ENCODE data around the gene NAT10. TPM values are rescaled to one million over a fixed set of nuclear protein-coding genes. Genes with fewer than 3 reads are reported as not detected.

The NAT10 gene
- total RNA-seq, 1 donor from 2014 or later: 32.2 TPM

DNA sequence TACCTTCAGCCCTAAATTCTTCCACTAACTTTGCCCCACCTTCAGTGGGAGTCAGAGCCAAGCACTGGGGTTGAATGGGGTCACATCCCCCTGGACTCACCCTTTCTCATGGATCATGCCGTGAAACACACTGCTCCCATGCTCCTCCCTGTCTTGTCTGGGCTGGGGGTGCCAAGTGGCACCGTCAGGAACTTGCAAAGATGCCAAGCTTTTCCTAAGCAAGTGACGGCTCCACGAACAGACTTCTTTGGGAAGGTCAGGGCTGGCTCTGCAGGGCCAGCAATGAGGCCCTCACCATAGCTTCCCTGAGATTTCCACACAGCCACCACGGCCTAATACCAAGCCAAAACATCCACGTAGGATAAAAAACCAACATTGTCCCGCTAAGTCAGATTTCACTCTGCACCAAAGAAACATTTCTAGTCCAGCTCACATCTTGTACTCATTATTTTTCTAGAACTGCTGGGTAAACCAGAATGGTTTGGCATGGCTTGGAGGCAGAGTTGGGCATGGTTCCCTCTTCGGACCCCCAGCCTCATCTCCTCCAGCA lies 76.5 kb downstream of the NAT10 start:
- peaks cover 2% of the 10 kb centered on the region for H3K36me3 Mint-ChIP-seq (ENCODE audit: low read depth, unreplicated experiment)
- Histone ChIP-seq H2AFZ (ENCODE audit: low read depth, low read length) (no peak overlapping the region), H3K9ac (ENCODE audit: low read length) (no peak overlapping the region), H4K20me1 (ENCODE audit: insufficient read depth, low read length) (peaks cover 12% of the 10 kb centered on the region), H3K4me2 (ENCODE audit: low read length) (no peak overlapping the region), H3K4me3 (ENCODE audit: insufficient read depth, low read depth, low read length) (no peak overlapping the region), H3K27ac (ENCODE audit: low read depth, low read length) (no peak overlapping the region), H3K27me3 (ENCODE audit: insufficient read depth, low read length) (no peaks in the 10 kb centered on the region), H3K36me3 (ENCODE audit: insufficient read depth, low read length) (no peaks in the 10 kb centered on the region), H3K4me1 (ENCODE audit: insufficient read depth, low read length) (peaks cover 9% of the 10 kb centered on the region), H3K79me2 (ENCODE audit: insufficient read depth, low read length) (no peaks in the 10 kb centered on the region), H3K9me3 (ENCODE audit: insufficient read depth, low read depth, low read length) (no peaks in the 10 kb centered on the region)
- TF ChIP-seq EZH2 (IDR thresholded peaks at IDR 0.05; ENCODE audit: insufficient read depth, low read length): no peak
- TF ChIP-seq, protein P1, sequence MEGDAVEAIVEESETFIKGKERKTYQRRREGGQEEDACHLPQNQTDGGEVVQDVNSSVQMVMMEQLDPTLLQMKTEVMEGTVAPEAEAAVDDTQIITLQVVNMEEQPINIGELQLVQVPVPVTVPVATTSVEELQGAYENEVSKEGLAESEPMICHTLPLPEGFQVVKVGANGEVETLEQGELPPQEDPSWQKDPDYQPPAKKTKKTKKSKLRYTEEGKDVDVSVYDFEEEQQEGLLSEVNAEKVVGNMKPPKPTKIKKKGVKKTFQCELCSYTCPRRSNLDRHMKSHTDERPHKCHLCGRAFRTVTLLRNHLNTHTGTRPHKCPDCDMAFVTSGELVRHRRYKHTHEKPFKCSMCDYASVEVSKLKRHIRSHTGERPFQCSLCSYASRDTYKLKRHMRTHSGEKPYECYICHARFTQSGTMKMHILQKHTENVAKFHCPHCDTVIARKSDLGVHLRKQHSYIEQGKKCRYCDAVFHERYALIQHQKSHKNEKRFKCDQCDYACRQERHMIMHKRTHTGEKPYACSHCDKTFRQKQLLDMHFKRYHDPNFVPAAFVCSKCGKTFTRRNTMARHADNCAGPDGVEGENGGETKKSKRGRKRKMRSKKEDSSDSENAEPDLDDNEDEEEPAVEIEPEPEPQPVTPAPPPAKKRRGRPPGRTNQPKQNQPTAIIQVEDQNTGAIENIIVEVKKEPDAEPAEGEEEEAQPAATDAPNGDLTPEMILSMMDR (IDR thresholded peaks at IDR 0.05; ENCODE audit: insufficient read depth, low read depth, low read length): no peak
- H3K4me3 Mint-ChIP-seq (ENCODE audit: unreplicated experiment): no peak overlapping the region
- H3K27me3 Mint-ChIP-seq (ENCODE audit: low read depth, unreplicated experiment): no peaks in the 10 kb centered on the region
- no peak overlapping the region for H3K27ac Mint-ChIP-seq (ENCODE audit: unreplicated experiment)
- DNase-seq (ENCODE audit: low read depth) (no peak), FAIRE-seq (no peak)
- H3K9me3 Mint-ChIP-seq (ENCODE audit: unreplicated experiment): no peaks in the 10 kb centered on the region
- peaks cover 14% of the 10 kb centered on the region for H3K4me1 Mint-ChIP-seq (ENCODE audit: low read depth, unreplicated experiment)

DNA sequence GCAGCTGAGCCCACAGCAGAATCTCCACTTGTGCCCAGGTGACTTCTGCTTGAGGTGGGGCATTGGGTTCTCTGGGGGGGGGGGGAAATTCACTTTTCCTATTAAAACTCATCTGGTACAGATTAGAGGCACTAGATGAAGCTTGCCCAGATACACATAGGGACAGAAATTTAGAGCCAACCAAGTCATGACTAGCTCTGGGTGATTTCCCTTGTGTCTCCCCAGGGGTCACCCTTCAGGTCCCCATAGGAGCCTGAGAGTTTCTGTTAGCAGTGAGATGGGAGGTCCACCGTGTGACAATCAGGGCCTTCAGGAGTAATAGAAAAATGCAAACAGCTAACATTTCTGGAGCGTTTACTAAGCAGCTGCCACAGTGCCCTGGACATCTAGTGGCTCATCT lies 77.0 kb downstream of the NAT10 start:
- H3K4me2 ChIP-seq (ENCODE audit: low read length): no peak overlapping the region
- H3K9me3 Mint-ChIP-seq (ENCODE audit: unreplicated experiment): no peaks in the 10 kb centered on the region
- H4K20me1 ChIP-seq (ENCODE audit: insufficient read depth, low read length): peaks cover 12% of the 10 kb centered on the region
- H3K4me3 Mint-ChIP-seq (ENCODE audit: unreplicated experiment): no peak overlapping the region
- no peaks in the 10 kb centered on the region for H3K9me3 ChIP-seq (ENCODE audit: insufficient read depth, low read depth, low read length)
- no peak overlapping the region for H3K4me3 ChIP-seq (ENCODE audit: insufficient read depth, low read depth, low read length)
- H3K79me2 ChIP-seq (ENCODE audit: insufficient read depth, low read length): no peaks in the 10 kb centered on the region
- H3K9ac ChIP-seq (ENCODE audit: low read length): no peak overlapping the region
- H3K36me3 Mint-ChIP-seq (ENCODE audit: low read depth, unreplicated experiment): peaks cover 2% of the 10 kb centered on the region
- no peaks in the 10 kb centered on the region for H3K27me3 Mint-ChIP-seq (ENCODE audit: low read depth, unreplicated experiment)
- H3K4me1 ChIP-seq (ENCODE audit: insufficient read depth, low read length): peaks cover 9% of the 10 kb centered on the region
- no peaks in the 10 kb centered on the region for H3K27me3 ChIP-seq (ENCODE audit: insufficient read depth, low read length)
- no peak overlapping the region for H3K27ac ChIP-seq (ENCODE audit: low read depth, low read length)
- no peaks in the 10 kb centered on the region for H3K36me3 ChIP-seq (ENCODE audit: insufficient read depth, low read length)
- no peak overlapping the region for H3K27ac Mint-ChIP-seq (ENCODE audit: unreplicated experiment)
- DNase-seq (ENCODE audit: low read depth): no peak
- TF ChIP-seq EZH2 (IDR thresholded peaks at IDR 0.05; ENCODE audit: insufficient read depth, low read length): no peak
- TF ChIP-seq, protein P1 (IDR thresholded peaks at IDR 0.05; ENCODE audit: insufficient read depth, low read depth, low read length): no peak
- FAIRE-seq: no peak
- peaks cover 15% of the 10 kb centered on the region for H3K4me1 Mint-ChIP-seq (ENCODE audit: low read depth, unreplicated experiment)
- no peak overlapping the region for H2AFZ ChIP-seq (ENCODE audit: low read depth, low read length)

DNA sequence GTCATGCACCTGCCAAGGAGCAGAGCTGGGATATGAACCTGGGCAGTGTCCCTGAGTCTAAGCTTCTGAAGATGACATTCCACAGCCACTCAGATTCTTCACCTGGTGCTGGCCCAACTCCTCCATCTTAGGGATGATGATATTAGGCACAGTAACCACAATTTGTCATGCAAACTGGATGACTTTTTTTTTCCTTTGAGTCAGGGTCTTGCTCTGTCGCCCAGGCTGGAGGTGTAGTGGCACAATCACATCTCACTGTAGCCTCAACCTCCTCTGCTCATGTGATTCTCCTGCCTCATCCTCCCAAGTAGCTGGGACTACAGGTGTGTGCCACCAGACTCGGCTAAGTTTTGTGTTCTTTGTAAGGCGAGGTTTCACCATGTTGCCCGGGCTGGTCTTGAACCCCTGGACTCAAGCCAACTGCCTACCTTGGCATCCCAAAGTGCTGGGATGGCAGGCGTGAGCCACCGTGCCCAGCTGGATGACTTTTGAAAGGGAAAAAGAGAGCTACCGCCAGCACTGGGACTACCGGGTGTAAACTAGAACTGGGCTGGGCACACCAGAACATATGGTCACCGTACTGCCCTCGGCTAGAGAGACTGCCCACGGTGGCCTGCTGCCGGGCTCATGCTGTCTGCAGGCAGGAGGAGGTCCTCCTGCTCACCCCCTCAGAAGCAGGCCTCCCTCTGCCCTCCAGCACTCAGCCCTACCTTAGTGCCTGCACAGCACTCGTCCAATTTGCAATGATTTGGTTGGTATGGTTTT lies 77.7 kb downstream of the NAT10 start:
- Histone ChIP-seq H3K4me2 (ENCODE audit: low read length) (no peak overlapping the region), H3K27me3 (ENCODE audit: insufficient read depth, low read length) (no peaks in the 10 kb centered on the region), H3K4me3 (ENCODE audit: insufficient read depth, low read depth, low read length) (no peak overlapping the region), H3K27ac (ENCODE audit: low read depth, low read length) (no peak overlapping the region), H3K9ac (ENCODE audit: low read length) (no peak overlapping the region), H3K36me3 (ENCODE audit: insufficient read depth, low read length) (no peaks in the 10 kb centered on the region), H3K79me2 (ENCODE audit: insufficient read depth, low read length) (no peaks in the 10 kb centered on the region), H3K4me1 (ENCODE audit: insufficient read depth, low read length) (peaks cover 9% of the 10 kb centered on the region), H2AFZ (ENCODE audit: low read depth, low read length) (no peak overlapping the region), H4K20me1 (ENCODE audit: insufficient read depth, low read length) (peaks cover 12% of the 10 kb centered on the region), H3K9me3 (ENCODE audit: insufficient read depth, low read depth, low read length) (no peaks in the 10 kb centered on the region)
- FAIRE-seq: no peak
- no peaks in the 10 kb centered on the region for H3K27me3 Mint-ChIP-seq (ENCODE audit: low read depth, unreplicated experiment)
- H3K4me3 Mint-ChIP-seq (ENCODE audit: unreplicated experiment): no peak overlapping the region
- no peak for DNase-seq (ENCODE audit: low read depth)
- H3K9me3 Mint-ChIP-seq (ENCODE audit: unreplicated experiment): no peaks in the 10 kb centered on the region
- peaks cover 14% of the 10 kb centered on the region for H3K4me1 Mint-ChIP-seq (ENCODE audit: low read depth, unreplicated experiment)
- TF ChIP-seq EZH2 (IDR thresholded peaks at IDR 0.05; ENCODE audit: insufficient read depth, low read length): no peak
- TF ChIP-seq, protein P1 (IDR thresholded peaks at IDR 0.05; ENCODE audit: insufficient read depth, low read depth, low read length): no peak
- H3K36me3 Mint-ChIP-seq (ENCODE audit: low read depth, unreplicated experiment): peaks cover 2% of the 10 kb centered on the region
- H3K27ac Mint-ChIP-seq (ENCODE audit: unreplicated experiment): no peak overlapping the region
